IMR-90 (cell line): ENCODE results near the gene FREM3. TPM values are rescaled to one million over a fixed set of nuclear protein-coding genes. Genes with fewer than 3 reads are reported as not detected.

Experiments
- polyA plus RNA-seq, 3 experiments: library from polyadenylated mRNA; depleted of rRNA; stranded (reverse); fragments of >200 nt; gene quantifications; 2 replicates each; pipeline ENCODE4 v1.2.3, GENCODE V29; 2012; ENCODE audit warnings: low replicate concordance in 1 of 3
- total RNA-seq: library from RNA; depleted of rRNA; stranded (reverse); fragments of >200 nt; gene quantifications from 2 replicates; pipeline ENCODE4 v1.2.3, GENCODE V29; 2012; rRNA removed

Gene FREM3
- total and polyA plus RNA-seq, 2 of the 4 experiments (the other 2 are of a cell fraction): not detected

Other genes starting within 250 kb of the FREM3 start
- 14.7 and 28.6 TPM in 2 replicates for gene SMARCA5, start 187.0 kb downstream of the FREM3 start, total RNA-seq
- 8.6 and 11.5 TPM in 2 replicates for gene SMARCA5, start 187.0 kb downstream of the FREM3 start, polyA plus RNA-seq (2012; rRNA removed)
- 0.28 and 0.54 TPM in 2 replicates for gene GYPE, start 204.9 kb upstream of the FREM3 start, total RNA-seq
- 0.36 and 0.42 TPM in 2 replicates for gene GYPE, start 204.9 kb upstream of the FREM3 start, polyA plus RNA-seq (2012; rRNA removed)